Activated T-cell treated with anti-CD3 and anti-CD28 coated beads for 48 hours (primary cell): ENCODE data around the gene NEURL1B.

Experiments
- DNase-seq: peaks from one replicate; pipeline ENCODE4 v3.0.0-alpha.2; 2020; ENCODE audit warnings: low read depth

NEURL1B gene

DNA sequence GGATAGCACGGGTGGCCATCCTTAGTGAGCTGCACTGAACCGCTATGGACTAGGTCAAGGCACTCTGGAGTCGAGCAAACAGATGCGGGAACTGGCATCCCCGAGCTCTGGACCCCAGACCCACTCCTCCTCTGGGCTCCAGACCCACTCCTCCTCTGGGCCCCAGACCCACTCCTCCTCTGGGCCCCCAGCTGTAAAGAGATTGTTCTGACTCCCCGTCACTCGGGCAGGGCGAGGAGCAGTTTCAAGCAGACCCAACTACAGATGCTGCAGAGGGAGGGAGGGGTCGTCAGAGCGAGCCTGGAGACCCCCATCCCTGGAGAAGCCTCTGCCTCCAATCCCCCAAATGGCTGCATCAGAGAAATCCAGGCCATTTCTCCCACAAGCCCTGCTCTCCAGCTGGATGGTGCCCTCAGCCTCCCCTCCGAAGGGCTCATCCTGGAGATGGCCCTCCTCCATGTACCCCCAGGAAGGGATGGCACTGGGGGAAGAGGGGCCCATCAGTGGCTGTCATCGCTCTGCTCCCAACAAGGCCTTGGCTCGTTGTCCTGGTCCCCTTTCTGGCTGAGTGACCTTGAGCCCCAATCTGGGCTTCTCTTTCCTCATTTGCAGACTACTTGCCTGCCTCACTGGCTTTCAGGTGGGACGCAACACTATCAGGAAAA is 91.3 kb downstream of the NEURL1B start:
- no peak for DNase-seq

DNA sequence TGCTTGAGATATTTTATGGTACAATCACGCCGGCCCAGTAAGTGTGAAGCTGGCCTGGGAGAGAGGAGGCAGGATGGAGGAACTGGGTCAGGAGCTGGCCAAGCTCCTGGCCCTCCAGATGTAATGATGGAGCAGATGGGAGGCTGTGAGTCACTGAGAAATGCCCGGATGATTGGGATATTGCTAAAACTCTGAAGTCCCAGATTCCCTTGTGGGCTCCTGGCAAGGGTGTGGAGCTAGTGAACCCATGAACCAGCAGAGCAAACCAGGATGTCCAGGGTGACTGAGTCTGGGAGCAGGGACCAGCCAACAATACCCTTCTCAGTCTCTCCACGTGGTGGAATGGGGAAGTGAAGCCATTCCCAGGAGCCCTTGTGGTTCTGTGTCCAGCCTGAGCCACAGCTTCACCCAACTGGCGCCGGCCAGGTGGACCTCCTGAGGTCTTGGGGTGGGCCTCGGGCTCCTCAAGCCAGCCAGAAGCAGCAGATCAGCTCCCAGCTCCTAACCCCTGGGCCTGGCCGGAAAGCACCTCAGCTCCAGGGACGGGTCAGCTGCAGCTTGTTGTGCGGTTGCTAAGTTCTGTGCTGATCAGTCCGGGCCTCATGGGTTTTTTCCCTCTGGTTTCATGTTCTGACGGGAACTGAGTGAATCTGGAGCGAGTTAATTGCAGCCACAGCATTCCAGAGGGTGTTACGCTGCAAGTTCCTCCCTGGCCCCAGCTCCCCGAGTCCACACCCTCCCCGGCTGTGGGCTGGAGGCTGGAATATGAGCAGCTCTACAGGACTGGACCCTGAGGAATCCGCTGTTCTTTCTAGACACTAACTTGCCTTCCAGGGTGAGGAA is 92.3 kb downstream of the NEURL1B start:
- no peak for DNase-seq

DNA sequence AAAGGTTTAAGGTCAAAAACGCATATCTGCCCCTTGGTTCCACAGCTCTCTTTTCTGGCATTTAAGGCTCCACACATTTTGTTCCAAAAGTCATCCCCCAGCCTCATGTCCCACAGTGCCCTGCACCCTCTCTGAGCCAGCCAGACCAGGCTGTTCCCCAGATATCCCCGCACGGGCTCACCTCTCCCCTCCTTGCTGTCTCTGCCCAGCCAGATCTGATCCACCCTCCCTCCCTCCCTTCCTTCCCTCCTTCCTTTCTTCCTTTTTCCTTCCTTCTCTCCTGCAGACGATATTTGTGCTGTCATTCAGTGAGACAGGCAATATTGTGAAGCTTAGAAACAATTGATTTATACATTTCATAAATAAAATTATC is 92.9 kb downstream of the NEURL1B start:
- DNase-seq, result no peak

DNA sequence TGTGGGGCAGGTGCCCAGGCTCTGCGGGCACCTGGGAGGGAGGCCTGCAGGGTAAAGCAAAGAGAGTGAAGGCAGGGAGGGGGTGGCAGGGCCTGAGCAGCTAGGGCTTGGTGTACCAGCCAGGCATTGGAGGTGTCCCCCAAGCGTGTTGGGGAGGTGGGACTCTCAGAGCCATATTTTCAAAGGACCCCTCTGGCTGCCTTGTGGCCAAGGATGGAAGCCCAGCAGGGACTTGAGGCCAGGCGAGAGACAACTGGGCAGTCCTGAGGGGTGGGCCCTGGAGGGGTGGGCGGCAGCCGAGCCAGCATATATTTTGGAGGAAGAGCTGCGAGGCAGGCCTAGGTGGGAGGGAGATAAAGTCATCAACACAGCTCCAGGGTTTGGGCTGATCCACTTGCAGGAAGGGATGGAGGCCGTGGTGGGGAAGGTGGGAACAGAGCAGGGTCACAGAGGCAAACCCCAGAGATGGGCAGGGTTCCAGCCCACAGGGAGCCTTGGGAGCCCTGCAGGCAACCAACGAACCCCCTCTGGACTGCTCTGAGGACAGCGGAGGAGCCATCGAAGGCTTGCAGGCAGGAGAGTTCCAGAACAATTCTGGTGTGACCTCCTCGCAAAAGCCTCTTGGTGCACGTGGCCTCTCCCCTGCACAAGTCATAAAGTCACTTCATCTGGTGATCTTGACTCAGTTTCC is 94.2 kb downstream of the NEURL1B start:
- DNase-seq, result no peak

DNA sequence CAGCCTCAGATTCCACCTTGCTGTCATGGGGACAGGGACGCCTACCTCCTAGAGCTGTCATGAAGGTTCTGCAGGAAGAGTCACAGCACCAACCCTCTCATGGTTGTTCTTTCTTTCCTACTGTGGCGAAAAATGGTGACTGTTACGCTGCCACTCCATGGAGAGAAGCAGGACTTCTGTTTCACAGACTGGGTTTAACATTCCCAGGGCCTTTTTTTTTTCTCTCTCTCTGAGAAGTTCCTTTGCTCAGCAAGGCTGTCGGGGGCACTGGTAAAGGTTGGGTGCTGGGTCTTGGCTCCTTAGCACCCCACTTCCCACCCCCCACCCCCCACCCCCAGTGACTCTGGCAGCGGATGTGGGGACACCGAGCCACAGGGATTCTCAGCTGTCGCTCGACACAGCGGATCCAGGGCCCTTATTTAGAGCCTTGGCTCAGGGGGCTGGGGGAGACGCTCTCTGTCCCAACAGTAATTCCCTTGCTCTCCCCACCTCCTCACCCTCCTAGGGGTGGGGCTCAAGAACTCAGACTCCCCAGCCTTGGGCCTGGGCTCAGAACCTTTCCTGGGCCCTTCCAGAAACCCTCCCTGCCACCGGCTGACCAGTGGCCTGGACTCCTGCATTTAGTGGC is 95.6 kb downstream of the NEURL1B start:
- no peak for DNase-seq

DNA sequence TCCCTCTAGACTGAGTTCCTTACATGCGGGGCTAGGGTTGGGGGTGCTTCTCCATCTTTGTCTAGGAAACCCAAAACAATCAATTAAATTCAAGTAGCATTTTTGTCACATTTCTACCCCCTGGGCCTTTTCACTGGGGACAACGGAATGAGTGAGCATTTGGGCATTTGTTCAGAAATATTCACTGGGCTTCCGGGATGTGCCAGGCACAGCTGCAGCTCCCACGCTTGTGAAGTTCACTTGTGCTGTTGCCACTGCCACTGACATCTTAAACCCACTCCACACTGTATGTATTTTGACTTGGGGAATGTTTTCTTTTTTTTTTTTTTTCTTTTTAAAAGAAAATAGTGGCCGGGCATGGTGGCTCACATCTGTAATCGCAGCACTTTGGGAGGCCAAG is 98.3 kb downstream of the NEURL1B start:
- no peak for DNase-seq

DNA sequence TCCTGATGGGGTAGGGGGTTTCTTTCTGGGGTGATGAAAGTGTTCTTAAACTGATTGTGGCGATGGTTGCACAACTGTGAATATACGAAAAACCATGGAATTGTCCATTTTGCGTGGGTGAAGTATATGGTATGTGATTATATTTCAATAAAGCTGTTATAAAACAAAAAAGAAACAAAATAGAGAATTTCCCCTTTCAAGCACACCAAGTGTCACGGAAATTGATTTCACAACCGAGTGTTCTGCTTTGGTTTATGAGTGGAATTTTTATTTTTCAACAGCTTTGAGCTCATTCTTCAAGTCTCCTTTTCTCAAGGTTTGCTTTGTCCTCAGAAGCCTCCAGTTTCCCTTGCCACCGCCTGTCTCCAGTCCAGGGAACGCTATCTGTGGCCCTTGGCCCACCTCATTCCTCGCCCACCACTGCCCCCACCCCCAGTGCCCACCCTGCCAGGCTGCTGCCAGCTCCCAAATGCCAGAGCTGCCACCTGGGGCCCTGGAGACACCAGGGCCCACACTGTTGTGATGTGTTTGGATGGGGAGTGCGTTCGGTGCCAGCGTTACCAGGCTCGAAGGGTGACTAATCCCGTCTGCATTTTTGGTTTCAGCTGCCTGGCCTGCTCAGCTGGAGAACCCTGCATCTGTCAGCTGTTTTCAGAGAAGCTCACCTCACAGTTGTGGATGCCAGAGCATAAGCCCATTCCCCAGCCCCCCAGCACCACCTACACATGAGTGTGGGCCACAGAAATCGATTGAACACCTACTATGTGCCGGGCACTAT is 99.6 kb downstream of the NEURL1B start:
- no peak for DNase-seq
